B cell (primary cell): Measurements from ENCODE around the gene CHCHD6. TPM values are rescaled to one million over a fixed set of nuclear protein-coding genes. Genes with fewer than 3 reads are reported as not detected.

Experiments
- ATAC-seq: fragments of 200-7000 bp; cut with Tn5 transposase; one replicate; pipeline ENCODE4 v1.10.0; 2021; ENCODE audit warnings: low read depth, mild to moderate bottlenecking, moderate number of reproducible peaks, moderate library complexity
- CTCF ChIA-PET: fragments of 350-600 bp; sonication (Branson Sonifier 250); formaldehyde crosslinking; loops from one replicate; lab custom pipeline; 2021; ENCODE audit warnings: antibody characterized with exemption, inconsistent platforms; lab: Charles Lee
- POLR2A ChIA-PET: fragments of 350-600 bp; sonication (Branson Sonifier 250); formaldehyde crosslinking; loops from one replicate; lab custom pipeline; 2021; ENCODE audit warnings: antibody characterized with exemption; lab: Charles Lee
- DNase-seq: peaks from one replicate; pipeline ENCODE4 v3.0.0; 2013
- H2AFZ ChIP-seq: 2 replicates; pipeline ENCODE4 v1.6.1; 2012; ENCODE audit warnings: mild to moderate bottlenecking, low read depth, low read length; ENCODE audit not compliant: insufficient read depth, poor library complexity, severe bottlenecking
- H3K27ac ChIP-seq, 2 donors: 1 replicate in 1 of 2; 2 replicates in 1 of 2; pipeline ENCODE4 v1.5.1; 2012 to 2013; ENCODE audit warnings: low read length in 2 of 2, mild to moderate bottlenecking in 2 of 2, moderate library complexity in 1 of 2
- H3K27me3 ChIP-seq, 4 experiments: fragments of 200-600 bp in 1 of 4; sonication (generic) in 1 of 4; replicated peaks in 1 of 4; 1 replicate in 2 of 4; 2 replicates in 2 of 4; pipeline versions ENCODE4 v1.6.1 to v1.7.0; 2013 to 2016; ENCODE audit warnings: low read length in 3 of 4, mild to moderate bottlenecking in 2 of 4, mixed read lengths in 1 of 4, moderate library complexity in 1 of 4; ENCODE audit not compliant: insufficient read depth in 4 of 4, control insufficient read depth in 3 of 4; ENCODE audit errors: control extremely low read depth in 1 of 4
- H3K36me3 ChIP-seq, 2 experiments: replicated peaks in 1 of 2; 1 replicate in 1 of 2; 2 replicates in 1 of 2; pipeline versions ENCODE4 v1.6.1 to v1.7.1; 2013; ENCODE audit warnings: low read length in 1 of 2; ENCODE audit not compliant: insufficient read depth in 2 of 2, control insufficient read depth in 1 of 2; ENCODE audit errors: control extremely low read depth in 1 of 2, extremely low read depth in 1 of 2
- H3K4me1 ChIP-seq, 2 donors: fragments of 200-600 bp in 1 of 2; sonication (generic) in 1 of 2; 1 replicate in 1 of 2; 2 replicates in 1 of 2; pipeline versions ENCODE4 v1.5.1 to v1.6.1; 2013 to 2017; ENCODE audit warnings: low read length in 2 of 2; ENCODE audit not compliant: control insufficient read depth in 2 of 2, insufficient read depth in 2 of 2
- H3K4me2 ChIP-seq: replicated peaks from 2 replicates; pipeline ENCODE3; 2012; ENCODE audit warnings: mild to moderate bottlenecking, low read depth, low read length; ENCODE audit not compliant: poor library complexity, severe bottlenecking
- H3K4me3 ChIP-seq, 5 experiments: fragments of 200-600 bp in 1 of 5; sonication (generic) in 1 of 5; 1 replicate in 3 of 5; 2 replicates in 2 of 5; pipeline versions ENCODE4 v1.5.1 to v1.7.0; 2011 to 2016; ENCODE audit warnings: low read length in 4 of 5, mild to moderate bottlenecking in 4 of 5, low read depth in 2 of 5, control low read depth in 1 of 5, moderate library complexity in 1 of 5; ENCODE audit not compliant: insufficient read depth in 1 of 5; ENCODE audit errors: control extremely low read depth in 1 of 5, extremely low read depth in 1 of 5
- H3K79me2 ChIP-seq: fragments of 200-600 bp; sonication (generic); one replicate; pipeline ENCODE4 v1.6.0; 2016; ENCODE audit warnings: low read length; ENCODE audit not compliant: control insufficient read depth, insufficient read depth
- H3K9ac ChIP-seq: fragments of 200-600 bp; sonication (generic); 2 replicates; pipeline ENCODE4 v1.6.1; 2017; ENCODE audit warnings: mild to moderate bottlenecking, low read length, moderate library complexity
- H3K9me3 ChIP-seq, 3 donors: one replicate each; pipeline versions ENCODE4 v1.6.1 to v1.7.1; 2013; ENCODE audit warnings: low read length in 2 of 3; ENCODE audit not compliant: control insufficient read depth in 2 of 3, insufficient read depth in 1 of 3; ENCODE audit errors: control extremely low read depth in 1 of 3
- H4K20me1 ChIP-seq: 2 replicates; pipeline ENCODE4 v1.6.0; 2012; ENCODE audit warnings: mild to moderate bottlenecking, low read length; ENCODE audit not compliant: insufficient read depth, control insufficient read depth, poor library complexity, severe bottlenecking
- H3K27ac Mint-ChIP-seq: one replicate; pipeline ENCODE4 v1.8.0; 2021; ENCODE audit warnings: mixed read lengths
- H3K27me3 Mint-ChIP-seq: one replicate; pipeline ENCODE4 v1.8.0; 2021; ENCODE audit warnings: mixed read lengths
- H3K4me1 Mint-ChIP-seq: one replicate; pipeline ENCODE4 v1.8.0; 2021; ENCODE audit warnings: mixed read lengths
- H3K4me3 Mint-ChIP-seq: one replicate; pipeline ENCODE4 v1.8.0; 2021; ENCODE audit warnings: mixed read lengths
- H3K9me3 Mint-ChIP-seq: one replicate; pipeline ENCODE4 v1.8.0; 2022; ENCODE audit warnings: mixed read lengths; ENCODE audit not compliant: insufficient read depth
- CTCF ChIP-seq: fragments of 200-600 bp; IDR thresholded peaks from one replicate; pipeline ENCODE4 v1.8.0; 2022; ENCODE audit warnings: antibody characterized with exemption, mild to moderate bottlenecking
- EZH2 ChIP-seq: IDR thresholded peaks from 2 replicates; pipeline ENCODE4 v1.6.1; 2012; ENCODE audit warnings: borderline replicate concordance, low read depth, mild to moderate bottlenecking, moderate library complexity, low read length; ENCODE audit not compliant: insufficient read depth, poor library complexity, severe bottlenecking
- WGBS: methylation state at CpG from one replicate; pipeline ENCODE4 v1.1.5; 2013; ENCODE audit warnings: missing lambda C conversion rate; ENCODE audit not compliant: insufficient coverage; 5-methylcytosine and 5-hydroxymethylcytosine counted together
- intact Hi-C: fragments of 100-400 bp; cut with micrococcal nuclease; formaldehyde crosslinking; loops from one replicate; pipeline ENCODE4 v1.10.0; 2022
- polyA plus RNA-seq: library from polyadenylated mRNA; depleted of rRNA; stranded (reverse); fragments of >200 nt; gene quantifications from 2 replicates; pipeline ENCODE4 v1.2.3, GENCODE V29; 2012
- total RNA-seq, 2 donors: library from RNA; stranded (reverse); fragments of 120-200 nt in 1 of 2; gene quantifications; 1 replicate in 1 of 2; 2 replicates in 1 of 2; pipeline versions ENCODE4 v1.2.3 to v1.2.4, GENCODE V29; 2013 to 2022

CHCHD6 gene
- total and polyA plus RNA-seq, 2 donors (not counting 1 experiment from before 2014, with no cell fraction given) = 8.0 to 13.5 TPM

DNA sequence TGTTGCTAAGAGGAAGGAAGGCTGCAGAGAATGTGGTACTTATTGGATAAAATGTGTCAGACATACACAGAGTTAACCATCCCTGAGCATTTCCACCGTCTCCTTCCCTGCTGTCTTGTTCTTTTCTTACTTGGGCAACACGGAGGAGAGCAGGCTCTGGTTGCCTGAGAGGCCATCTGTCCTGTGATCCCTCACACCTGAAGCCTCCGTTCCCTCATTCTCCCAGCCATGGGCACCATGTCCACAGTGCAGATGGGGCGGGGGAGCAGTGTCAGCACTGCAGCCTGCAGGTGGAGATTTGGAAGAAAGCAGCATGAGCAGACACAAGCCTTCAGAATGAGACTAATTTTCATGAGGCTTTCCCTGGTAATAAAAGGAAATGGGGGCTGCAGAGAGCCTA is 133.7 kb downstream of the CHCHD6 start:
- Mint-ChIP-seq H3K27me3 (no peaks in the 10 kb centered on the region), H3K27ac (no peak overlapping the region), H3K4me3 (no peak overlapping the region), H3K4me1 (no peaks in the 10 kb centered on the region), H3K9me3 (no peaks in the 10 kb centered on the region)
- Histone ChIP-seq H3K9me3 (no peaks in the 10 kb centered on the region), H3K27ac (no peak overlapping the region), H3K4me1 (no peaks in the 10 kb centered on the region), H4K20me1 (no peaks in the 10 kb centered on the region), H3K4me2 (no peak overlapping the region), H3K79me2 (no peaks in the 10 kb centered on the region), H3K36me3 (no peaks in the 10 kb centered on the region), H3K27me3 (no peaks in the 10 kb centered on the region), H3K4me3 (no peak overlapping the region), H2AFZ (no peak overlapping the region), H3K9ac (no peak overlapping the region)
- no peak for DNase-seq
- intact Hi-C loops = no loop called here
- no peak for TF ChIP-seq EZH2
- no peak for TF ChIP-seq CTCF
- ChIA-PET CTCF (no interaction called here), POLR2A (no interaction called here)
- WGBS = 92% methylated on average over 2 of the region's 4 CpGs
- no peak for ATAC-seq

GRCh38 chr3:126845920-126846715 is 142.1 kb downstream of the CHCHD6 start:
- ATAC-seq (no peak), DNase-seq (no peak)
- H3K4me2 ChIP-seq = no peak overlapping the region
- H3K79me2 ChIP-seq = no peaks in the 10 kb centered on the region
- no peak overlapping the region for H3K27ac ChIP-seq
- H3K4me3 ChIP-seq = no peak overlapping the region
- Mint-ChIP-seq H3K9me3 (no peaks in the 10 kb centered on the region), H3K4me1 (no peaks in the 10 kb centered on the region), H3K27me3 (no peaks in the 10 kb centered on the region), H3K4me3 (no peak overlapping the region), H3K27ac (no peak overlapping the region)
- intact Hi-C loops = no loop called here
- CTCF ChIA-PET = no interaction called here
- POLR2A ChIA-PET = no interaction called here
- no peak overlapping the region for H2AFZ ChIP-seq
- TF ChIP-seq CTCF (no peak), EZH2 (no peak)
- H3K27me3 ChIP-seq = no peaks in the 10 kb centered on the region
- H3K9me3 ChIP-seq = no peaks in the 10 kb centered on the region
- no peaks in the 10 kb centered on the region for H3K4me1 ChIP-seq
- no CpG with 5 or more reads among the region's 2 CpGs for WGBS
- no peak overlapping the region for H3K9ac ChIP-seq
- no peaks in the 10 kb centered on the region for H4K20me1 ChIP-seq
- no peaks in the 10 kb centered on the region for H3K36me3 ChIP-seq
